ENCODE data around the gene CYP2C19. TPM values are rescaled to one million over a fixed set of nuclear protein-coding genes. Genes with fewer than 3 reads are reported as not detected.

CYP2C19 gene
- polyA plus RNA-seq (2011; rRNA removed) (not detected in 2 replicates), polyA minus RNA-seq (2011; rRNA and poly(A)+ RNA removed) (not detected in 2 replicates)

DNA sequence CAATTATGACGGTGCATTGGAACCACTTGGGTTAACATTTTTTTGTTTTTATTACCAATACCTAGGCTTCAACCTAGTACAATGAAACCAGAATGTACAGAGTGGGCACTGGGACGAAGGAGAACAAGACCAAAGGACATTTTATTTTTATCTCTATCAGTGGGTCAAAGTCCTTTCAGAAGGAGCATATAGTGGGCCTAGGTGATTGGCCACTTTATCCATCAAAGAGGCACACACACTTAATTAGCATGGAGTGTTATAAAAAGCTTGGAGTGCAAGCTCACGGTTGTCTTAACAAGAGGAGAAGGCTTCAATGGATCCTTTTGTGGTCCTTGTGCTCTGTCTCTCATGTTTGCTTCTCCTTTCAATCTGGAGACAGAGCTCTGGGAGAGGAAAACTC is at the start of gene CYP2C19:
Gene CYP2C19, plus strand, starts transcription at position 289 of the 400 bp plus-strand sequence. Its CDS starts 25 bp downstream, at position 314.
- POLR2A ChIA-PET: no interaction called here

DNA sequence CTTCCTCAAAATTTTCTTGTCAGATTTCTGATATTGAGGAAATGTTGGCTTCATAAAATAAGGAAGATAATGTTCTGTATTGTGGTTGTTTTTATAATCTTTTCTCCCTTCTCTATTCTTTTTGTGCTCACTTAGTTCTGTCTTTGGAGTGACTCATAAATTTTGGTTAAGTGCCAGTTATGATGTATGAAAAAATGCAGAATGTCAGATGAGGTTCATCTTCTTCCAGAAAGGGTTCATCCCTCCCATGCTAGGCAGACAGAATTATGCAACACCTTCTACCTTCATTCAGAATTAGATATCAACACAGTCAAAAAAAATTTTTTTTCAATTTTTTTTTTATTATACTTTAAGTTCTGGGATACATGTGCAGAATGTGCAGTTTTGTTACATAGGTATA is 36.6 kb upstream of the CYP2C19 start:
- H3K27me3 ChIP-seq (ENCODE audit: control insufficient read depth, insufficient read depth, low read length): no peaks in the 10 kb centered on the region
- TF ChIP-seq, protein P1, sequence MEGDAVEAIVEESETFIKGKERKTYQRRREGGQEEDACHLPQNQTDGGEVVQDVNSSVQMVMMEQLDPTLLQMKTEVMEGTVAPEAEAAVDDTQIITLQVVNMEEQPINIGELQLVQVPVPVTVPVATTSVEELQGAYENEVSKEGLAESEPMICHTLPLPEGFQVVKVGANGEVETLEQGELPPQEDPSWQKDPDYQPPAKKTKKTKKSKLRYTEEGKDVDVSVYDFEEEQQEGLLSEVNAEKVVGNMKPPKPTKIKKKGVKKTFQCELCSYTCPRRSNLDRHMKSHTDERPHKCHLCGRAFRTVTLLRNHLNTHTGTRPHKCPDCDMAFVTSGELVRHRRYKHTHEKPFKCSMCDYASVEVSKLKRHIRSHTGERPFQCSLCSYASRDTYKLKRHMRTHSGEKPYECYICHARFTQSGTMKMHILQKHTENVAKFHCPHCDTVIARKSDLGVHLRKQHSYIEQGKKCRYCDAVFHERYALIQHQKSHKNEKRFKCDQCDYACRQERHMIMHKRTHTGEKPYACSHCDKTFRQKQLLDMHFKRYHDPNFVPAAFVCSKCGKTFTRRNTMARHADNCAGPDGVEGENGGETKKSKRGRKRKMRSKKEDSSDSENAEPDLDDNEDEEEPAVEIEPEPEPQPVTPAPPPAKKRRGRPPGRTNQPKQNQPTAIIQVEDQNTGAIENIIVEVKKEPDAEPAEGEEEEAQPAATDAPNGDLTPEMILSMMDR (IDR thresholded peaks at IDR 0.05; ENCODE audit: low read depth, low read length): no peak
- no peak for DNase-seq (ENCODE audit: low read depth, low spot score)
- CTCF ChIA-PET: no interaction called here
- POLR2A ChIA-PET: no interaction called here
- H3K9me3 ChIP-seq (ENCODE audit: control insufficient read depth, insufficient read depth, low read length): no peaks in the 10 kb centered on the region
- no peak overlapping the region for H3K4me3 ChIP-seq (ENCODE audit: low read depth, low read length)
- no peak overlapping the region for H3K27ac ChIP-seq (ENCODE audit: low read depth, low read length)

More for the DNA sequence above, at the start of gene CYP2C19:
- TF ChIP-seq, protein P1 (IDR thresholded peaks at IDR 0.05; ENCODE audit: low read depth, low read length): no peak
- no peak within 1 kb of the TSS for H3K27ac ChIP-seq (ENCODE audit: low read depth, low read length)
- CTCF ChIA-PET: no interaction called here
- H3K9me3 ChIP-seq (ENCODE audit: control insufficient read depth, insufficient read depth, low read length): peaks cover 9% of the 10 kb centered on the region; the same call in 1 of the 2 replicates
- H3K27me3 ChIP-seq (ENCODE audit: control insufficient read depth, insufficient read depth, low read length): no peaks in the 10 kb centered on the region
- no peak for DNase-seq (ENCODE audit: low read depth, low spot score)
- H3K4me3 ChIP-seq (ENCODE audit: low read depth, low read length): no peak within 1 kb of the TSS

DNA sequence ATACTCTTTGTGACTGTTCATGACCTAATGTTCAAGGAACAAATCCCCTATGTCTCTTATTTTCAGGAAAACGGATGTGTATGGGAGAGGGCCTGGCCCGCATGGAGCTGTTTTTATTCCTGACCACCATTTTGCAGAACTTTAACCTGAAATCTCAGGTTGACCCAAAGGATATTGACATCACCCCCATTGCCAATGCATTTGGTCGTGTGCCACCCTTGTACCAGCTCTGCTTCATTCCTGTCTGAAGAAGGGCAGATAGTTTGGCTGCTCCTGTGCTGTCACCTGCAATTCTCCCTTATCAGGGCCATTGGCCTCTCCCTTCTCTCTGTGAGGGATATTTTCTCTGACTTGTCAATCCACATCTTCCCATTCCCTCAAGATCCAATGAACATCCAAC is 27.3 kb upstream of the CYP2C19 start:
- Histone ChIP-seq H3K4me3 (ENCODE audit: low read depth, low read length) (no peak overlapping the region), H3K27me3 (ENCODE audit: control insufficient read depth, insufficient read depth, low read length) (no peaks in the 10 kb centered on the region), H3K9me3 (ENCODE audit: control insufficient read depth, insufficient read depth, low read length) (no peaks in the 10 kb centered on the region), H3K27ac (ENCODE audit: low read depth, low read length) (no peak overlapping the region)
- TF ChIP-seq, protein P1 (IDR thresholded peaks at IDR 0.05; ENCODE audit: low read depth, low read length): no peak
- ChIA-PET CTCF (no interaction called here), POLR2A (no interaction called here)
- no peak for DNase-seq (ENCODE audit: low read depth, low spot score)

DNA sequence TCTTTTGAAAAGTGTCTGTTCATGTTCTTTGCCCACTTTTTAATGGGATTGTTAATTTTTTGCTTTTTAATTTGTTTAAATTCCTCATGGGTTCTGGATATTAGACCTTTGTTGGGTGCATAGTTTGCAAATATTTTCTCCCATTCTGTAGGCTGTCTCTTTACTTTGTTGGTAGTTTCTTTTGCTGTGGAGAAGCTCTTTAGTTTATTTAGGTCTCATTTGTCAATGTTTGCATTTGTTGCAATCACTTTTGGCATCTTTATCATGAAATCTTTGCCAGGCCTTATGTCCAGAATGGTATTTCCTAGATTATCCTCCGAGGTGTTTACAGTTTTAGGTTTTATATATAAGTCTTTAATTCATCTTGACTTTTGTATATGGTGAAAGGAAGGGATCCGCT is 23.9 kb upstream of the CYP2C19 start:
- Histone ChIP-seq H3K27ac (ENCODE audit: low read depth, low read length) (no peak overlapping the region), H3K27me3 (ENCODE audit: control insufficient read depth, insufficient read depth, low read length) (no peaks in the 10 kb centered on the region), H3K9me3 (ENCODE audit: control insufficient read depth, insufficient read depth, low read length) (no peaks in the 10 kb centered on the region), H3K4me3 (ENCODE audit: low read depth, low read length) (no peak overlapping the region)
- DNase-seq (ENCODE audit: low read depth, low spot score): no peak
- ChIA-PET CTCF (no interaction called here), POLR2A (no interaction called here)
- TF ChIP-seq, protein P1 (IDR thresholded peaks at IDR 0.05; ENCODE audit: low read depth, low read length): no peak

DNA sequence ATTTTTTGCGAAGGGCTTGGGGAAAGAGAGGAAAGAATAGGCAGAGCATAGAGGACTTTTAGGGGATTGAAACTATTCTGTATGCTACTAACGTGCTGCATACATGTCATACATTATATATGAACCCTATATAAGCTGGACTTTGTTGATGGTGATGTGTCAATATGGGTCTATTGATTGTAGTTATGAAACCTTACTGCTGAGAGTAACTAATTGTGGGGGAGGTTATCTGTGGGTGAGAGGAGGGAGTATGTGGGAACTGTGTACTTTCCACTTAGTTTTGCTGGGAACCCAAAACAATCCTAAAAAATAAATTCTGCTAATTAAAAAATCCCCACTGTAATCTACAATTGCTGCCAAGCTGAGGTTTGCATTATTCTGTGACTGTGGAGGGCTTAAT is 15.3 kb upstream of the CYP2C19 start:
- TF ChIP-seq, protein P1 (IDR thresholded peaks at IDR 0.05; ENCODE audit: low read depth, low read length): no peak
- Histone ChIP-seq H3K27ac (ENCODE audit: low read depth, low read length) (no peak overlapping the region), H3K4me3 (ENCODE audit: low read depth, low read length) (no peak overlapping the region), H3K9me3 (ENCODE audit: control insufficient read depth, insufficient read depth, low read length) (peaks cover 4% of the 10 kb centered on the region; the same call in 1 of the 2 replicates), H3K27me3 (ENCODE audit: control insufficient read depth, insufficient read depth, low read length) (no peaks in the 10 kb centered on the region)
- CTCF ChIA-PET: no interaction called here
- DNase-seq (ENCODE audit: low read depth, low spot score): no peak
- POLR2A ChIA-PET: no interaction called here
